ENCODE data around the gene NOXO1. TPM values are rescaled to one million over a fixed set of nuclear protein-coding genes. Genes with fewer than 3 reads are reported as not detected.
"Not testable (repeated sequence)": the region's sequence is repeated elsewhere in the genome, so short reads cannot be mapped to it uniquely, and the experiment has no call there.

Gene NOXO1
- total RNA-seq, 1 experiment from 2014 or later = 0.43 TPM

GRCh38 chr16:1941162-1942046, 39.9 kb downstream of the NOXO1 start:
- no peak overlapping the region for H3K4me3 ChIP-seq
- no peaks in the 10 kb centered on the region for H3K9me3 ChIP-seq (replicated peaks)
- no peaks in the 10 kb centered on the region for H3K27me3 ChIP-seq
- no peak overlapping the region for H3K27ac ChIP-seq
- no peaks in the 10 kb centered on the region; the same call in 1 of the 2 replicates for H3K4me1 ChIP-seq
- H3K36me3 ChIP-seq = no peaks in the 10 kb centered on the region
- DNase-seq = no peak

GRCh38 chr16:1940273-1941161, 40.8 kb downstream of the NOXO1 start:
- peaks cover 2% of the 10 kb centered on the region; the same call in 1 of the 2 replicates for H3K4me1 ChIP-seq
- no peak overlapping the region for H3K27ac ChIP-seq
- H3K27me3 ChIP-seq = no peaks in the 10 kb centered on the region
- H3K9me3 ChIP-seq (replicated peaks) = no peaks in the 10 kb centered on the region
- H3K4me3 ChIP-seq = no peak overlapping the region
- no peak for DNase-seq
- H3K36me3 ChIP-seq = no peaks in the 10 kb centered on the region

- not testable (repeated sequence) for H3K4me3 ChIP-seq; H3K27ac ChIP-seq; H3K27me3 ChIP-seq; H3K9me3 ChIP-seq (replicated peaks); H3K4me1 ChIP-seq; H3K36me3 ChIP-seq; DNase-seq
These were observed 41.4 kb downstream of the NOXO1 start for GRCh38 chr16:1939833-1940232.

GRCh38 chr16:1938910-1939309, 42.4 kb downstream of the NOXO1 start:
- Histone ChIP-seq H3K36me3 (no peaks in the 10 kb centered on the region), H3K9me3 (replicated peaks) (no peaks in the 10 kb centered on the region), H3K4me3 (no peak overlapping the region), H3K27me3 (no peaks in the 10 kb centered on the region), H3K4me1 (peaks cover 5% of the 10 kb centered on the region; the same call in 1 of the 2 replicates), H3K27ac (no peak overlapping the region)
- no peak for DNase-seq

GRCh38 chr16:1938316-1938715, 43.0 kb downstream of the NOXO1 start:
- no peak overlapping the region for H3K27ac ChIP-seq
- no peak overlapping the region for H3K4me3 ChIP-seq
- H3K27me3 ChIP-seq = no peaks in the 10 kb centered on the region
- H3K4me1 ChIP-seq = peaks cover 5% of the 10 kb centered on the region; the same call in 1 of the 2 replicates
- H3K9me3 ChIP-seq (replicated peaks) = no peaks in the 10 kb centered on the region
- no peak for DNase-seq
- no peaks in the 10 kb centered on the region for H3K36me3 ChIP-seq

- no peak for DNase-seq
- no peak overlapping the region for H3K4me3 ChIP-seq
- H3K27ac ChIP-seq = no peak overlapping the region
- peaks cover 4% of the 10 kb centered on the region for H3K27me3 ChIP-seq
- H3K36me3 ChIP-seq = no peaks in the 10 kb centered on the region
- H3K4me1 ChIP-seq = peaks cover 5% of the 10 kb centered on the region; the same call in 1 of the 2 replicates
- no peaks in the 10 kb centered on the region for H3K9me3 ChIP-seq (replicated peaks)
These were observed 44.3 kb downstream of the NOXO1 start for GRCh38 chr16:1936945-1937479.

GRCh38 chr16:1933097-1933661, 48.1 kb downstream of the NOXO1 start:
- Histone ChIP-seq H3K27me3 (peaks cover 8% of the 10 kb centered on the region), H3K27ac (no peak overlapping the region), H3K4me3 (no peak overlapping the region), H3K4me1 (peaks cover 5% of the 10 kb centered on the region; the same call in 1 of the 2 replicates), H3K9me3 (replicated peaks) (no peaks in the 10 kb centered on the region), H3K36me3 (no peaks in the 10 kb centered on the region)
- DNase-seq = no peak

GRCh38 chr16:1932050-1933028, 48.9 kb downstream of the NOXO1 start:
- Histone ChIP-seq H3K9me3 (replicated peaks) (no peaks in the 10 kb centered on the region), H3K27ac (no peak overlapping the region), H3K36me3 (no peaks in the 10 kb centered on the region), H3K4me3 (no peak overlapping the region), H3K4me1 (peaks cover 5% of the 10 kb centered on the region; the same call in 1 of the 2 replicates), H3K27me3 (peaks cover 8% of the 10 kb centered on the region)
- peak; percentile 45 to 47 for DNase-seq

- no peak for DNase-seq
- Histone ChIP-seq H3K27ac (no peak overlapping the region), H3K36me3 (no peaks in the 10 kb centered on the region), H3K9me3 (replicated peaks) (no peaks in the 10 kb centered on the region), H3K27me3 (peaks cover 8% of the 10 kb centered on the region), H3K4me3 (no peak overlapping the region), H3K4me1 (peaks cover under 1% of the 10 kb centered on the region; the same call in 1 of the 2 replicates)
These were observed 50.9 kb downstream of the NOXO1 start for GRCh38 chr16:1930338-1930720.

GRCh38 chr16:1929578-1930337, 51.5 kb downstream of the NOXO1 start:
- no peaks in the 10 kb centered on the region for H3K9me3 ChIP-seq (replicated peaks)
- no peak overlapping the region for H3K27ac ChIP-seq
- DNase-seq = peak; percentile 81 to 85
- H3K27me3 ChIP-seq = peaks cover 8% of the 10 kb centered on the region
- H3K36me3 ChIP-seq = no peaks in the 10 kb centered on the region
- peak overlapping the region; percentile 58 for H3K4me3 ChIP-seq
- no peaks in the 10 kb centered on the region for H3K4me1 ChIP-seq

GRCh38 chr16:1929105-1929504, 52.2 kb downstream of the NOXO1 start:
- Histone ChIP-seq H3K4me1 (no peaks in the 10 kb centered on the region; the same call in 1 of the 2 replicates), H3K27ac (no peak overlapping the region), H3K9me3 (replicated peaks) (no peaks in the 10 kb centered on the region), H3K4me3 (peak overlapping the region; percentile 58), H3K27me3 (peaks cover 8% of the 10 kb centered on the region), H3K36me3 (no peaks in the 10 kb centered on the region)
- peak; percentile 40 to 56 for DNase-seq

Data from SJCRH30 (cell line).